PC-3 (cell line): ENCODE data around the gene ACAP2.
"Not testable (repeated sequence)": the region's sequence is repeated elsewhere in the genome, so short reads cannot be mapped to it uniquely, and the experiment has no call there.

Experiments used
- CTCF ChIP-seq: fragments of 300-600 bp; sonication (generic); conservative IDR thresholded peaks from 2 replicates; pipeline ENCODE4 v1.5.1; 2017; ENCODE audit warnings: antibody characterized with exemption, low read depth, mild to moderate bottlenecking, low read length
- EZH2 ChIP-seq: fragments of 300-600 bp; sonication (generic); IDR thresholded peaks from one replicate; pipeline ENCODE4 v1.6.1; 2017; ENCODE audit warnings: antibody characterized with exemption, mild to moderate bottlenecking, low read length; ENCODE audit not compliant: unreplicated experiment
- EZH2phosphoT487 ChIP-seq: fragments of 300-600 bp; sonication (generic); IDR thresholded peaks from 2 replicates; pipeline ENCODE4 v1.6.1; 2018; ENCODE audit warnings: mild to moderate bottlenecking, antibody characterized with exemption, low read length, borderline replicate concordance

DNA sequence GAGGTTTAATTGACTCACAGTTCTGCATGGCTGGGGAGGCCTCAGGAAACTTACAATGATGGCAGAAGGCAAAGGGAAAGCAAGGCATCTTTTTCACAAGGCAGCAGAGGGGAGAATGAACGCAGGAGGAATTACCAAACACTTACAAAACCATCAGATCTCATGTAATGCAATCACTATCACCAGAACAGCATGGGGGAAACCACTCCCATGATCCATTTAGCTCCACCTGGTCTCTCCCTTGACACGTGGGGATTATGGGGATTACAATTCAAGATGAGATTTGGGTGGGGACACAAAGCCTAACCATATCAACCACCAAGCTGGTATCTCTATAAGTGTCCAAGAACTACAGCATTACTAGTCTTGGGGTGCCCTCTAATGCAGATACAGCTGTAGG, 85.0 kb downstream of the ACAP2 start:
- not testable (repeated sequence) for TF ChIP-seq CTCF, EZH2phosphoT487, EZH2
